Bronchial smooth muscle cell (primary cell): ENCODE measurements around the gene CDC42EP3. TPM values are rescaled to one million over a fixed set of nuclear protein-coding genes. Genes with fewer than 3 reads are reported as not detected.

Experiments used
- total RNA-seq: library from RNA; depleted of rRNA; stranded (reverse); fragments of >200 nt; gene quantifications from 2 replicates; pipeline ENCODE4 v1.2.1, GENCODE V29; 2014

CDC42EP3 gene, protein sequence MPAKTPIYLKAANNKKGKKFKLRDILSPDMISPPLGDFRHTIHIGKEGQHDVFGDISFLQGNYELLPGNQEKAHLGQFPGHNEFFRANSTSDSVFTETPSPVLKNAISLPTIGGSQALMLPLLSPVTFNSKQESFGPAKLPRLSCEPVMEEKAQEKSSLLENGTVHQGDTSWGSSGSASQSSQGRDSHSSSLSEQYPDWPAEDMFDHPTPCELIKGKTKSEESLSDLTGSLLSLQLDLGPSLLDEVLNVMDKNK
- 2.6 and 3.2 TPM in 2 replicates for total RNA-seq

DNA sequence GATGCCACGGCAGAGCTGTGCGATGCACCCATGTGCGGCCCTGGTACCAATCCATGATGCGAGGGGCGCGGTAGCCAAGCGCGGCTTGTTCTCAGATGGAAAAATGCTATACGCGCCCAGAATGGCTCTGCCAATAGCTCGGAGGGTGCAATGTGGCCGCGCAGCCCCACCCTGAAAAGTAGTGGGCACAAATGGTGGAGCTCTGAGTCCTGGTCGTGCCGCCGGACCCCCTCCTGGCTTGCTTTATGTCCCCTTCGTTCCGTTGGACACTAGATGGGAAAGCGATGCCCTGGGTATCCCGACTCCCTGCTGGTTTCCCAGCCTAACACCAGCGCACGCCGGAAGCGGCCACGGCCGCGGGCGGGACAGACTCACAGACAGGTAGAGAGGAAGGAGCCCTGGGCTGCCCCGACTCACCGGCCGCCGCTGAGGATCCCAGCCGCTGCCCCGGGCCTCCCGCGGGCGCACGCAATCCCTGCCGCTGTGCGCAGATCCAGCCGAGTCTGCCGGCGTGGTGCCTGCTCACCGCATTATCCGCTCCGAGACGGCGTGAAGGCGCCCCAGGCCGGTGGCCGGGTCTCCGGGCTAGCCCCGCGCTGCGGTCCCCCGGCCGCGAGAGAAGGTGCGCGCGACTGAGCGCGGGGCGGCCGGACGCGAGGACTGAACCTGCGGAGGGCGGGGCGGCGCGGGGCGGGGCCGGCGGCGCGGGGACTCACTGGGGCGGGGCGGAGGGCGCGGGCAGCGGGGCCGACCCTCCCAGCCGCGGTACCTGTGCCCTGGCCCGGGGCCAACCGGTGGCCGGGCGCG lies at the start of gene CDC42EP3:
Gene CDC42EP3 (minus strand): TSS at position 634 of the 807 bp plus-strand sequence. CDS start 25,055 bp downstream, outside the sequence.

